Epithelial cell of esophagus (primary cell): ENCODE measurements around the gene SGPL1.
A peak's percentile ranks its signal among the peaks of the same experiment; 100 is the strongest.

Experiments used
- DNase-seq: peaks from one replicate; pipeline ENCODE4 v3.0.0; 2010; ENCODE audit warnings: low read depth
- H3K4me3 ChIP-seq: 2 replicates; pipeline ENCODE4 v1.5.1; 2011; ENCODE audit warnings: mild to moderate bottlenecking, low read length, control low read depth
- TF ChIP-seq, protein P1 (sequence below): IDR thresholded peaks from 2 replicates; pipeline ENCODE4 v1.5.1; 2011; ENCODE audit warnings: low read depth, mild to moderate bottlenecking, low read length, control low read depth, inconsistent platforms; ENCODE audit not compliant: insufficient read depth; ENCODE audit errors: missing control alignments

The SGPL1 gene

GRCh38 chr10:70920519-70920918 lies 104.8 kb downstream of the SGPL1 start:
- DNase-seq: peak; percentile 74
- TF ChIP-seq, protein P1, sequence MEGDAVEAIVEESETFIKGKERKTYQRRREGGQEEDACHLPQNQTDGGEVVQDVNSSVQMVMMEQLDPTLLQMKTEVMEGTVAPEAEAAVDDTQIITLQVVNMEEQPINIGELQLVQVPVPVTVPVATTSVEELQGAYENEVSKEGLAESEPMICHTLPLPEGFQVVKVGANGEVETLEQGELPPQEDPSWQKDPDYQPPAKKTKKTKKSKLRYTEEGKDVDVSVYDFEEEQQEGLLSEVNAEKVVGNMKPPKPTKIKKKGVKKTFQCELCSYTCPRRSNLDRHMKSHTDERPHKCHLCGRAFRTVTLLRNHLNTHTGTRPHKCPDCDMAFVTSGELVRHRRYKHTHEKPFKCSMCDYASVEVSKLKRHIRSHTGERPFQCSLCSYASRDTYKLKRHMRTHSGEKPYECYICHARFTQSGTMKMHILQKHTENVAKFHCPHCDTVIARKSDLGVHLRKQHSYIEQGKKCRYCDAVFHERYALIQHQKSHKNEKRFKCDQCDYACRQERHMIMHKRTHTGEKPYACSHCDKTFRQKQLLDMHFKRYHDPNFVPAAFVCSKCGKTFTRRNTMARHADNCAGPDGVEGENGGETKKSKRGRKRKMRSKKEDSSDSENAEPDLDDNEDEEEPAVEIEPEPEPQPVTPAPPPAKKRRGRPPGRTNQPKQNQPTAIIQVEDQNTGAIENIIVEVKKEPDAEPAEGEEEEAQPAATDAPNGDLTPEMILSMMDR: peak; percentile 10
- H3K4me3 ChIP-seq: no peak overlapping the region

- TF ChIP-seq, protein P1: no peak
Measured at GRCh38 chr10:70921285-70921684, 105.5 kb downstream of the SGPL1 start.

GRCh38 chr10:70923696-70924095 lies 107.9 kb downstream of the SGPL1 start:
- DNase-seq: no peak
- TF ChIP-seq, protein P1: no peak
- H3K4me3 ChIP-seq: no peak overlapping the region

More at GRCh38 chr10:70921285-70921684, 105.5 kb downstream of the SGPL1 start:
- no peak for DNase-seq
- no peak overlapping the region for H3K4me3 ChIP-seq

GRCh38 chr10:70925377-70926225 lies 109.9 kb downstream of the SGPL1 start:
- H3K4me3 ChIP-seq: no peak overlapping the region
- TF ChIP-seq, protein P1: peak; percentile 84
- DNase-seq: peak; percentile 38

DNA sequence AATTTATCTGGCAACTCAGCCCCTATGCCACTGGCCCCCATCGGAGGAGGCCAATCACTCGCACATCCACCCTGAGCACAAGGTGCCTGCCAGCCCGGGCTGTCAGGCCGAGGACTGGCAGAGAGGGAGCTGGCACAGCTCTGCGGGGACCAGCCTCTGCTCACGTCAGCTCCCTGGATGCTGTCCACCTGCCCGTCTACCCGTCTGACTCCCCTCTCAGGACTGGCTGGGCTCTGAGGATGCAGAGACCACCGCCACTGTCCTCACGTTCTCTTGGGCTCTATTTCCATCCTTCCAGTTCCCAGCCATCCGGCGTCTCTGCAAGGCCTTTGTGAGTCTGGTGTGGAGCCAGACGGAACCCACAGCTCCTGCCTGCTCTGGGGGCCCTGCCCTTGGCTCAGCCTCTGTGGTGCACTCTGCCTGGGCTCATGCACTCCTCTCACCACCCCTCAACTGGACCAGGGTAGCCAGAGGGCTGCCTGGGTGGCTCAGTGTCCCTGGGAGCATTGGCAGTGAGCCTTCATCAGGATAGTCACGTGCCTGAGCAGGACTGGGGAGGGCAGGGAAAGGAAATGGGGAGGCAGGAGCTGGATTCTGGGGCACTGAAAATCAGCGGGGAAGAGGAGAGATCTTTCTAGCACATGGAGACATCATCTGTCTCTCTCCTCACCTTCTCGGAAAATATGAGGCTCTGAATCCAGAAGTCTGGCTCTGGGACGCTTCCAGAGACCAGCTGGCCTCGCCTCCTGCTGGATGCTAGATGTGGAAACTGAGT lies 110.7 kb downstream of the SGPL1 start:
- H3K4me3 ChIP-seq: no peak overlapping the region
- DNase-seq: no peak
- TF ChIP-seq, protein P1: no peak

DNA sequence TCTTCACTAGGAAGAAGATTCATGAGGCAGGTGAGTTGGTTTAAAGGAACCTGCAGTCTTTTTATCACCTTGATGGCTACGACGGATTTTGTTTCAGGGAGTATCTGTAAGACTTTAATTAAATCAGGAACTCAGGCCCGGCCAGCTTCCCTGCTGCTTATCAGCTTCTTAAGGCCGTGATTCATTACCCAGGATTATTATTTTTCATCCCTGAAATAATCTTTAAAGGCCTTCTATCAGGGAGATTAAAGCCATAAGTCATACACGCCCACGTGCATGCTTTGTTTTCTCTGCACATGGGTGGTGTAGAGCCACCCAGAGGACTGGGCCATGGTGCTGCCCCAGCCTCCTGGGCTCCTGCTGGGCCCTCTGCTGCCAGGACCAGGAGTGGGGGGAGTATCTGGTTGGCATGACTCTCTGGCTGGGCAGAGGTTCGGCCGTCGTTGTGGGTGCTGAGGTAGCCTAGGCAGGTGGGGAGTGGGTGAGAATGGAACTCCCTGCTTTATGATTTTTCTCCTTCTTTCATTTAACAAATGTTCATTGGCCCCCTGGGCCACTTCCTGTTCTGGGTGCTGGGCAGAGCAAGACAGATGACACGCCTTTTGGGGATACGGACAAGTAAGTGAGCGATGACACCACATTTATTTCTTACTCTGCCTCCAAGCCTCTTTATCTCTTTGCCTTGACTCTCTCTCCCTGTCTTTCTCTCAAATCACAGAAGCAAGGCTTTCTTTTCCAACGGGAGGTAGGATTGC lies 111.6 kb downstream of the SGPL1 start:
- H3K4me3 ChIP-seq: no peak overlapping the region
- peak; percentile 5 for DNase-seq
- TF ChIP-seq, protein P1: no peak
